Suprapubic skin (tissue), 4 donors: ENCODE measurements around the gene ALG1. TPM values are rescaled to one million over a fixed set of nuclear protein-coding genes. Genes with fewer than 3 reads are reported as not detected.

ENCODE experiments used
- DNase-seq, 2 donors: peaks; one replicate each; pipeline ENCODE4 v3.0.0-alpha.2; 2019; ENCODE audit warnings: low spot score in 2 of 2
- H3K27ac ChIP-seq: fragments of 200-600 bp; sonication (generic); one replicate; pipeline ENCODE4 v1.5.1; 2019
- H3K27me3 ChIP-seq: fragments of 200-600 bp; sonication (generic); one replicate; pipeline ENCODE4 v1.5.1; 2019
- H3K36me3 ChIP-seq: fragments of 200-600 bp; sonication (generic); one replicate; pipeline ENCODE4 v1.5.1; 2019
- H3K4me1 ChIP-seq: fragments of 200-600 bp; sonication (generic); one replicate; pipeline ENCODE4 v1.5.1; 2019
- H3K4me3 ChIP-seq: fragments of 200-600 bp; sonication (generic); one replicate; pipeline ENCODE4 v1.5.1; 2019; ENCODE audit warnings: mild to moderate bottlenecking
- H3K9me3 ChIP-seq: fragments of 200-600 bp; sonication (generic); one replicate; pipeline ENCODE4 v1.5.1; 2019
- CTCF ChIP-seq, 2 donors: fragments of 200-600 bp in 1 of 2; fragments of 450-650 bp in 1 of 2; sonication (generic) in 1 of 2; IDR thresholded peaks; one replicate each; pipeline ENCODE4 v1.5.1; 2016 to 2019; ENCODE audit warnings: antibody characterized with exemption in 2 of 2, mild to moderate bottlenecking in 1 of 2, moderate library complexity in 1 of 2
- EP300 ChIP-seq: sonication (generic); formaldehyde crosslinking; IDR thresholded peaks from one replicate; pipeline ENCODE4 v1.6.1; 2017; ENCODE audit warnings: antibody characterized with exemption
- POLR2A ChIP-seq, 2 donors: fragments of 450-650 bp; IDR thresholded peaks; one replicate each; pipeline ENCODE4 v1.6.1; 2017; ENCODE audit warnings: antibody characterized with exemption in 2 of 2, mild to moderate bottlenecking in 2 of 2, moderate library complexity in 2 of 2
- POLR2AphosphoS5 ChIP-seq, 3 donors: sonication (generic); formaldehyde crosslinking; IDR thresholded peaks; one replicate each; pipeline ENCODE4 v1.6.1; 2017; ENCODE audit warnings: antibody characterized with exemption in 3 of 3
- WGBS: methylation state at CpG from one replicate; pipeline ENCODE4 v1.1.5; 2018; 5-methylcytosine and 5-hydroxymethylcytosine counted together
- total RNA-seq, 4 donors: library from RNA; depleted of rRNA; stranded (reverse); fragments of >200 nt; gene quantifications; one replicate each; pipeline ENCODE4 v1.1.0, GENCODE V29; 2016

ALG1 gene
- total RNA-seq, 4 donors from 2014 or later = 14.5 to 22.3 (median 19.0) TPM

GRCh38 chr16:5065813-5066212 lies 5.8 kb upstream of the ALG1 start, which contains the start of gene C16orf89:
Gene C16orf89 (minus strand): TSS chr16:5065956. CDS start chr16:5065908, 48 bp downstream.
- Histone ChIP-seq H3K27me3 (no peaks in the 10 kb centered on the region), H3K4me1 (no peaks in the 10 kb centered on the region), H3K9me3 (no peaks in the 10 kb centered on the region), H3K4me3 (no peak within 1 kb of the TSS), H3K27ac (no peak within 1 kb of the TSS), H3K36me3 (no peaks in the 10 kb centered on the region)
- 71% methylated on average over 5 of the region's 10 CpGs for WGBS
- TF ChIP-seq EP300 (no peak), POLR2AphosphoS5 (IDR thresholded peaks at IDR 0.05) (no peak), POLR2A (IDR thresholded peaks at IDR 0.05) (no peak), CTCF (IDR thresholded peaks at IDR 0.05) (no peak)
- DNase-seq = no peak

GRCh38 chr16:5066511-5066910 lies 5.1 kb upstream of the ALG1 start:
- Histone ChIP-seq H3K9me3 (no peaks in the 10 kb centered on the region), H3K27me3 (no peaks in the 10 kb centered on the region), H3K27ac (no peak overlapping the region), H3K4me3 (no peak overlapping the region), H3K36me3 (no peaks in the 10 kb centered on the region), H3K4me1 (peaks cover 4% of the 10 kb centered on the region)
- no peak for DNase-seq
- no peak for TF ChIP-seq EP300
- no peak for TF ChIP-seq POLR2AphosphoS5 (IDR thresholded peaks at IDR 0.05)
- no peak for TF ChIP-seq CTCF (IDR thresholded peaks at IDR 0.05)
- TF ChIP-seq POLR2A (IDR thresholded peaks at IDR 0.05) = no peak
- WGBS = 61% methylated on average over 4 of the region's 6 CpGs

DNA sequence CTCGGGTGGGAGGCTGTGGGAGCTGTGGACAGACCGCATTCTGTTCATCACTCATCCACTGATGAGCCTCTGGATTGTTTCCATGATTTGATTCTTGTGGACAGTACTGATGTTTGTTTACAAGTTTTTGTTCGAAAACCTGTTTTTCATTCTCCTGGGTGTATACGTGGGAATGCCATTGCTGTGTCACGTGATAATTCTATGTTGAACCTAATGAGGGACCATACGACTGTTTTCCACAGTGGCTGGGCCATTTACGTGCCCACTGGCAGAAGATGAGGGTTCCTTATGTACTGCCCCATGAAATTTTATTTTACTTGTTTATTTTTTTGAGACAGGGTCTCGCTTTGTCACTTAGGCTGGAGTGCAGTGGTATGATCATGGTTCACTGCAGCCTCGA lies 2.6 kb upstream of the ALG1 start:
- H3K27ac ChIP-seq = no peak overlapping the region
- TF ChIP-seq POLR2A (IDR thresholded peaks at IDR 0.05) (no peak), EP300 (no peak), CTCF (IDR thresholded peaks at IDR 0.05) (no peak), POLR2AphosphoS5 (IDR thresholded peaks at IDR 0.05) (no peak)
- H3K36me3 ChIP-seq = no peaks in the 10 kb centered on the region
- H3K27me3 ChIP-seq = no peaks in the 10 kb centered on the region
- no peak for DNase-seq
- peaks cover 17% of the 10 kb centered on the region for H3K4me1 ChIP-seq
- H3K4me3 ChIP-seq = no peak overlapping the region
- WGBS = 90% methylated on average over 9 of the region's 9 CpGs
- no peaks in the 10 kb centered on the region for H3K9me3 ChIP-seq

DNA sequence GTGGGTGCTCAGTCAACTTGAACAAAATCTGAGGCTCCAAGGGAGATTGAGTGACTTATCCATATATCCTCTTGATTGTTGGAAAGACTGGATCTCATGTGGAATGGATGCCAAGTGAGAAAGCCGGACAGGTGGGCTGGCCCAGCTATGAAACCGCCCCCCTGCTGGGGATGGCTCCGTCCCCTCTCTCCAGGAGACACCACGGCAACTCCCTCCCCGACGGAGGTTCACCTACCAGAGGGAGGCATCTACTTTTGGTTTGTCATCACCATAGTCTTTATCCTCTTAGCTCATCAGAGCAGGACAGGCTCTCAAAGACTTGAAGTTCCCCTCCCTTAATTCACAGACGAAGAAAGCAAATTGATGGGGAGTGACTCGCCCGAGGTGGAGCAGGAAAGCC lies 1.8 kb upstream of the ALG1 start:
- H3K9me3 ChIP-seq = no peaks in the 10 kb centered on the region
- TF ChIP-seq EP300 (no peak), POLR2AphosphoS5 (IDR thresholded peaks at IDR 0.05) (no peak), POLR2A (IDR thresholded peaks at IDR 0.05) (no peak), CTCF (IDR thresholded peaks at IDR 0.05) (no peak)
- H3K4me1 ChIP-seq = peaks cover 17% of the 10 kb centered on the region
- 94% methylated on average over 8 of the region's 9 CpGs for WGBS
- no peak for DNase-seq
- no peak overlapping the region for H3K4me3 ChIP-seq
- H3K27me3 ChIP-seq = no peaks in the 10 kb centered on the region
- H3K27ac ChIP-seq = no peak overlapping the region
- peaks cover 1% of the 10 kb centered on the region for H3K36me3 ChIP-seq

DNA sequence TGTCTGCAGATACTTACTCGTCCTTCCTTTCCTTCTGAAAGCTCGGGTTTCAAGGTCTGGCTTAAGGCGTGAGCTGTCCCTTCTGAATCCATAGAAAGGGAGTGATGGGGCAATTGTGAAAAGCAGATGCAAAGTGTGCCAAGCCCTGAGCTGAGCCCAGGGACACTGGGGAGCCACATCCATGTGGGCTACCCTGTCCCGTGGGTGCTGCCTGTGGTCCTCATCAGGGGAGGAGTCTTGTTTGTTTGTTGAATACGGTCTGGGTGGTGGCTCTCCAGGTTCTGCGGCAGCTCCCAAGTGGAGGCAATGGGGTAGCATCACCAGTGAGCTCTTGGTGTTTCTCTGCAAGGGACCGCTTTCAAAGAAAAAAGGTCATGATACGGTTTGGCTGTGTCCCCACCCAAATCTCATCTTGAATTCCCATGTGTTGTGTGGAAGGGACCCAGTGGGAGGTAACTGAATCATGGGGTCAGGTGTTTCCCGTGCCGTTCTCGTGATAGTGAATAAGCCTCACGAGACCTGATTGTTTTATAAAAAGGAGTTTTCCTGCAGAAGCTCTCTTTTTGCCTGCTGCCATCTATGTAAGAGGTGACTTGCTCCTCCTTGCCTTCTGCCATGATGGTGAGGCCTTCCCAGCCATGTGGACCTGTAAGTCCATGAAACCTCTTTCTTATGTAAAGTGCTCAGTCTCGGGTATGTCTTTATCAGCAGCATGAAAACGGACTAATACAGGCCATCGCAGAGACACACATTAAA lies 1.0 kb upstream of the ALG1 start:
- Histone ChIP-seq H3K9me3 (no peaks in the 10 kb centered on the region), H3K4me1 (peaks cover 17% of the 10 kb centered on the region), H3K36me3 (peaks cover 9% of the 10 kb centered on the region), H3K27ac (no peak overlapping the region), H3K4me3 (no peak overlapping the region), H3K27me3 (no peaks in the 10 kb centered on the region)
- 87% methylated on average over 15 of the region's 15 CpGs for WGBS
- TF ChIP-seq POLR2A (IDR thresholded peaks at IDR 0.05) (no peak), EP300 (no peak)
- peak in 1 of 2 donors; percentile 48 for DNase-seq
